Right ventricle myocardium inferior (tissue), 1 donor: ENCODE data around the gene SLIT3. TPM values are rescaled to one million over a fixed set of nuclear protein-coding genes. Genes with fewer than 3 reads are reported as not detected.

ENCODE experiments used
- ATAC-seq: fragments of 200-7000 bp; cut with Tn5 transposase; one replicate; pipeline ENCODE4 v1.9.1; 2020; ENCODE audit warnings: mild to moderate bottlenecking, moderate library complexity
- DNase-seq: peaks from one replicate; pipeline ENCODE4 v3.0.0; 2021; ENCODE audit errors: missing footprints
- intact Hi-C: fragments of 100-400 bp; cut with DNase I; formaldehyde crosslinking; loops from one replicate; pipeline ENCODE4 v1.11.0; 2022
- total RNA-seq: library from RNA; stranded (reverse); fragmentation: NEBNext Ultra II Directional; extraction: Animal tissue kit (Norgen Biotek cat#: 25700); gene quantifications from one replicate; pipeline ENCODE4 v1.2.1, GENCODE V29; 2021
- donor health status: DM: no; HTN: yes; CAD: no; lungs with severe emphysema.

The SLIT3 gene
- total RNA-seq, 1 donor from 2014 or later: 12.4 TPM

- ATAC-seq: no peak
- intact Hi-C loops: no loop called here
Observed at GRCh38 chr5:169039592-169039991, 261.3 kb downstream of the SLIT3 start.

GRCh38 chr5:169037466-169037865, 263.5 kb downstream of the SLIT3 start:
- no peak for ATAC-seq

More at GRCh38 chr5:169039592-169039991, 261.3 kb downstream of the SLIT3 start:
- no peak for DNase-seq

DNA sequence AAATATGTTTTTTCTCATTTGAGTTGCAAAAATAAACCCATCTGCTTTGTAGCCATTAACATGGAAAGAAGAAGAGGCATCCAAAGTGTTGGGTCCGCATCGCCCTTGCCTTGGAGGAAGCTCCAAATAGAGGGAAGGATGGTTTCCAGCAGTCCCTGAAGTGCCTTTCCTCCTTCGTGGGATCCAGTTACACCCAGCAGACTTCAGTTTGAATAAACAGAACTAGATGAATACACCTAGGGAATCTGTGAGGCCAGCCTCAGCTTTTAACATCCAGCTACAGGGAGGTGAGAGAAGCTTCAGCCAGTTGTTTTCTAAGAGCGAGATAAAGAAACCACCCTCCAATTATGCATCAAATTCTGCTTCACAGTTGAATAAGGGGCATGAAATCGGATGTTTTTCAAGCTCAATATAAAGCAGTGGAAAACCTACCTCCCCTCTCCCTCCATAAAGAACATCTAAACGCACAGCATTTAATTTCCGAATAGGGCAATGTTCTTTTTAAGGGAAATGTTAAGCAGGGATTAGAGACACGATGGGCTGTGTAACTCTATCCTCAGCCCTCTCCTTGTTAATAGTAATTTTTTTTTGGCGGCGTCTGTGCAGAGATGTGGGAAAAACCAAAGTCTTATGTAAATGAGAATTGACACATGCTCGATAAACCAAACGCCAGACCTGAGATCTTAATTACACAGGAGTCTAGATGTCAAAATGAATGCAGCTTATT, 264.7 kb downstream of the SLIT3 start:
- ATAC-seq: no peak
- intact Hi-C loops: no loop called here
- DNase-seq: no peak

More at GRCh38 chr5:169037466-169037865, 263.5 kb downstream of the SLIT3 start:
- intact Hi-C loops: no loop called here
- no peak for DNase-seq

- ATAC-seq (no peak), DNase-seq (no peak)
Observed at GRCh38 chr5:169029661-169030274, 271.2 kb downstream of the SLIT3 start.

GRCh38 chr5:169029037-169029436, 271.9 kb downstream of the SLIT3 start:
- ATAC-seq (no peak), DNase-seq (no peak)
- intact Hi-C loops: no loop called here

More at GRCh38 chr5:169029661-169030274, 271.2 kb downstream of the SLIT3 start:
- intact Hi-C loops: no loop called here

DNA sequence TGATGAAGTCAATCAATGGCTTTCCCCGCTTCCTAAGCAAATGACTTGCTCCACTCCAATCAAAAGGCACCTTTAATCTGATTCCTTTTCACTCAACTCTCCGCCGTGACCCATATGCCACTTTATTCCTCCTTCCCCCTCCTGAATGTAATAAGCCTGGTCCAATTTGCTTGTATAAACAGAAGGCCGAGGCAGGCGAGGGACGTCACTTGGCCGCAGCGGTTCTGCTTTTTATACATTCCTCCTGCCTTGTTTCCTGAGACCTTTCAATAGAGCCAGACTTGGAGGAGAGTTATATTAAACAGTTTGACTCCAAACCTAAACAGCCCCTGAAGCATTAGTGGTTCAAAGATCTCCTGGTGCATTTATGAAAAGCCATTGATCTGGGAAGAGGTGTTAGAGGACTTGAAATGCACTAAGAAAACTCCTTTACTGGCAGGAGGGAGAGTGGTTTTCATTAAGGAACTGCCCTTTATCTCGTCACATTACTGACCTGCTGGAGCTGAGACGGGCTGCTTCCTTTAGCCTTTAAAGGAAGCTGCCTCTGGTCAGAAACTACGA, 273.4 kb downstream of the SLIT3 start:
- intact Hi-C loops: no loop called here
- DNase-seq (no peak), ATAC-seq (no peak)

GRCh38 chr5:169025491-169025890, 275.4 kb downstream of the SLIT3 start:
- no peak for ATAC-seq
- intact Hi-C loops: no loop called here
- DNase-seq: no peak

DNA sequence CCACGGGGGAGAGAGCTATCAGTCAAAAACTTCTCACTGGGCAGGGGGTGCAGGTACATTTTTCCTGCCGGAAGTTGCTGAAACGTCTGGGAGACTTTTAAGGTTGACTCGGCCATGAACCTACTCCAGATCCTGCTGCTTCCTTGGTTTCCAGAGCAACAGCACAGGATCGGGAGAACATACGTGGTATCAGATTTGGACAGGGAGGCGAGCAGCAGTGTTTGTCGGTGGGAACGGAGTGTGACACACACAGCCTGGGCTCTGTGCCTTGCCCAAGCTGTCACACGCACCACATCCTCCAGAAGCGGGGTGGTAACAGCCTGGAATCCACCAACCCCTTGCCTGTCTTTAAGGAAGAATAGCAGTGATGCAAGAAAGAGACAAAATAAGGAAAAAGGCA, 276.5 kb downstream of the SLIT3 start:
- ATAC-seq: peak; percentile 86
- no peak for DNase-seq
- intact Hi-C loops: no loop called here

- no peak for DNase-seq
- intact Hi-C loops: no loop called here
- ATAC-seq: no peak
Observed at GRCh38 chr5:169022718-169023117, 278.2 kb downstream of the SLIT3 start.

DNA sequence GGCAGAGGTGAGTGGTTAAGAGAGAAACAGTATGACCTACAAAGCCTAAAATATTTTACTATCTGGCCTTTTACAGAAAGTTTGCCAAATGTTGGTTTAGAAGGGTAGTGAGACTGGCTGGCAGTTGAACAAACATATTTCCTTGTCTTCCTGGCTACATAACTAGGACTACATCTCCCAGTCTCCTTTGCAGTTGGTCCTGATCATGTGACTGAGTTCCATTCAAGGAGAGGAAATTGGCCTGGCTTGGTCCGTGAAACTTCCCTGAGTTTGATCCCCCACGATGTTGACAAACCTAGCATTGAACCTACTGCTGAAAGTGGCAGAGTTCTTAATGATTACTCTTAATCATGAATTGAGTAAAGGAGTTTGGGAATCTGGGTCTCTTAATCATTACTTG, 280.8 kb downstream of the SLIT3 start:
- intact Hi-C loops: no loop called here
- ATAC-seq (no peak), DNase-seq (no peak)

DNA sequence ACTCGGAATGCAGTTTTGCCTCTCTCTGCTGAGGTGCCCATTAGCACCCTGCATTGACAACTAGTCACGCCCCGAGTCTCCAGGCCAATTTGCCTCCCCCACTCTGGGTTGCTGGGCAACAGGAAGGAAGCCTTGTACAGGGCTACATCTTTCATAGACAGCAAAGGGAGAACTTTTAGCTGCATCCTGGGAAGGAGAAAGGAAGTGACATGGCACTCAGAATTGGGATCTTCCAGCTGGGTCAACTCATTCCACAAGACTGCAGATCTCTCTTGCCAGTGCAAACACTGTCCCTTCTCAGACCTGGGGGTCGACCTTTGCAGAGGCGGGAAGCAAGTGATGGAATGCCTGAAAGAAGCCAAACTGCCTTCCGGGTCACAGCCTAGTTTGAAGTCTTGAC, 282.0 kb downstream of the SLIT3 start:
- intact Hi-C loops: no loop called here
- ATAC-seq (no peak), DNase-seq (no peak)

- DNase-seq (no peak), ATAC-seq (no peak)
- intact Hi-C loops: no loop called here
Observed at GRCh38 chr5:169015991-169016390, 284.9 kb downstream of the SLIT3 start.

- no peak for DNase-seq
- intact Hi-C loops: no loop called here
- no peak for ATAC-seq
Observed at GRCh38 chr5:169013846-169014245, 287.1 kb downstream of the SLIT3 start.

DNA sequence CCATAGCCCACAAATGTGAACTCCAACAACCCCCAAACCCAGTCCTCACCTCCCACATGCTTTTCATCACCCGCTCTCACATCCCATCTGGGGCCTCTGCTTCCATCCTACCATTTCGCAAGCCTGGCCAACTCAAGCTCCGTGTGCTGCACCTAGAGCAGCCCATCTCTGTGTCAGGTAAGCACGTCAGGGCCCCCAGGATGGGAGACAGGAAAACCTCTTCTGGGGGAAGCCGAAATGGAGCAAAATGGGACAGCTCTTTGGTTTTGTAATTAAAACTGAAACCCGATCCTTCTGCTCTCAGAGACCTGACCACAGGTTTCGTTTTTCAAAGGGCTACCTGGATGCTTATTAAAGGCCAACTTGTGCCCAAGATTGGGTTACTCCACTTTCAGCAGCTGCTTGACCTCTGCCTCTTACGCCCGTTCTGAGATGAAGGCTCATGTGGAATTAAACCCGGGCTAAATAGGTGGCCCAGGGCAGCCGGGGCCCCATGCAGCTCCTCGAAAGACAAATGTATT, 287.7 kb downstream of the SLIT3 start:
- ATAC-seq (no peak), DNase-seq (no peak)
- intact Hi-C loops: no loop called here

- intact Hi-C loops: no loop called here
- DNase-seq (no peak), ATAC-seq (no peak)
Observed at GRCh38 chr5:169012450-169012849, 288.5 kb downstream of the SLIT3 start.

- ATAC-seq (no peak), DNase-seq (no peak)
- intact Hi-C loops: no loop called here
Observed at GRCh38 chr5:169011451-169011850, 289.5 kb downstream of the SLIT3 start.

- intact Hi-C loops: no loop called here
Observed at GRCh38 chr5:169011009-169011408, 289.9 kb downstream of the SLIT3 start.

DNA sequence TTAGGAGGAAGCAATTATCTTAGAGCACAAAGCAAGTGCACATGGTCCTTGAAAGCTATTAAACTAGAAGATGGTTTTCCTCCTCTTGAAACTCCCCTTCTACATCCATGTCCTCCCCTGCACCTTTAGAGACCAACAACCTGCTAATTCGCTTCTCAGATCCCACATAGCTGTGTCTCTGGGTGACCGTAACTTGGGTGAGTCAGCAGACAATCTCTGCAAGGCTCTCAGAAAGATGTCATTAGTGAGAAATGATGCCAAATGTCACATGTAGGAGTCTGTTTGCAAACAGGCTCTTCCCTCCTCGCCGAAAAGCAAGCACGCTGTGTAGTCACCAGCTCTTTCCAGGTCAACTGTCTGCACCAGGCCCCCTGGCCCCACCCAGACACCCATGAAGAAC, 291.8 kb downstream of the SLIT3 start:
- intact Hi-C loops: no loop called here
- ATAC-seq (peak; percentile 62), DNase-seq (no peak)

More at GRCh38 chr5:169011009-169011408, 289.9 kb downstream of the SLIT3 start:
- no peak for DNase-seq
- peak; percentile 60 for ATAC-seq

- DNase-seq (no peak), ATAC-seq (no peak)
- intact Hi-C loops: no loop called here
Observed at GRCh38 chr5:169006842-169007790, 293.8 kb downstream of the SLIT3 start.
